G401 (cell line): ENCODE measurements around the gene ABCA8. TPM values are rescaled to one million over a fixed set of nuclear protein-coding genes. Genes with fewer than 3 reads are reported as not detected.
"Not testable (repeated sequence)": the region's sequence is repeated elsewhere in the genome, so short reads cannot be mapped to it uniquely, and the experiment has no call there.

ENCODE experiments used
- DNase-seq: peaks from one replicate; pipeline ENCODE4 v3.0.0-alpha.2; 2015; ENCODE audit warnings: low spot score
- in situ Hi-C: cut with HindIII; loops from 2 replicates; pipeline ENCODE4 v1.10.0; 2016; ENCODE audit warnings: low sequenced_read_pairs, mixed read lengths
- total RNA-seq: library from RNA; depleted of rRNA; stranded (reverse); fragments of >200 nt; shearing (Covaris generic); gene quantifications from 2 replicates; pipeline ENCODE4 v1.2.3, GENCODE V29; 2014; rRNA removed

The ABCA8 gene
- not detected in 2 replicates for total RNA-seq

- in situ Hi-C loops, result no loop called here
- DNase-seq, result peak; percentile 34
These were observed at the start of gene ABCA8 for GRCh38 chr17:68955181-68955841. ABCA8 (minus strand) TSS chr17:68955392; CDS start chr17:68942034, 13,358 bp downstream.

- in situ Hi-C loops, DNase-seq: not testable (repeated sequence)
These were observed 49.6 kb upstream of the ABCA8 start for GRCh38 chr17:69004759-69005158.

GRCh38 chr17:68999743-69000142 lies 44.6 kb upstream of the ABCA8 start:
- in situ Hi-C loops, DNase-seq: not testable (repeated sequence)

GRCh38 chr17:68993112-68993511 lies 37.9 kb upstream of the ABCA8 start:
- in situ Hi-C loops, result no loop called here
- DNase-seq, result no peak

- in situ Hi-C loops, result no loop called here
- no peak for DNase-seq
These were observed 32.8 kb upstream of the ABCA8 start for GRCh38 chr17:68987966-68988365.

- in situ Hi-C loops, result no loop called here
- no peak for DNase-seq
These were observed 26.1 kb upstream of the ABCA8 start for GRCh38 chr17:68981288-68981687.

- in situ Hi-C loops, result no loop called here
These were observed 18.1 kb upstream of the ABCA8 start for GRCh38 chr17:68973098-68973846.

GRCh38 chr17:68972119-68972704 lies 17.0 kb upstream of the ABCA8 start:
- DNase-seq, result peak; percentile 25
- in situ Hi-C loops, result no loop called here

More at GRCh38 chr17:68973098-68973846, 18.1 kb upstream of the ABCA8 start:
- no peak for DNase-seq

GRCh38 chr17:68969101-68969500 lies 13.9 kb upstream of the ABCA8 start:
- in situ Hi-C loops, result no loop called here
- no peak for DNase-seq

GRCh38 chr17:68963958-68964357 lies 8.8 kb upstream of the ABCA8 start:
- in situ Hi-C loops, result no loop called here
- no peak for DNase-seq

GRCh38 chr17:68961214-68961882 lies 6.2 kb upstream of the ABCA8 start:
- peak; percentile 82 for DNase-seq
- in situ Hi-C loops, result no loop called here

GRCh38 chr17:68959117-68959516 lies 3.9 kb upstream of the ABCA8 start:
- in situ Hi-C loops, DNase-seq: not testable (repeated sequence)

- no peak for DNase-seq
- in situ Hi-C loops, result no loop called here
These were observed 2.8 kb upstream of the ABCA8 start for GRCh38 chr17:68957944-68958343.

- in situ Hi-C loops, result no loop called here
- DNase-seq, result no peak
These were observed 871 bp downstream of the ABCA8 start for GRCh38 chr17:68954146-68954896.

GRCh38 chr17:68953340-68953997 lies 1.7 kb downstream of the ABCA8 start:
- in situ Hi-C loops, result no loop called here
- DNase-seq, result no peak

- DNase-seq, result no peak
- in situ Hi-C loops, result no loop called here
These were observed 4.5 kb downstream of the ABCA8 start for GRCh38 chr17:68950725-68951124.

- DNase-seq, in situ Hi-C loops: not testable (repeated sequence)
These were observed 7.3 kb downstream of the ABCA8 start for GRCh38 chr17:68947868-68948267.

- in situ Hi-C loops, result no loop called here
- DNase-seq, result no peak
These were observed 10.7 kb downstream of the ABCA8 start for GRCh38 chr17:68944435-68945035.
